NCI-H1436 (cell line): ENCODE data around the gene RFPL4A.
"Not testable (repeated sequence)": the region's sequence is repeated elsewhere in the genome, so short reads cannot be mapped to it uniquely, and the experiment has no call there.

ENCODE experiments used
- DNase-seq: peaks from one replicate; lab custom pipeline; 2025; lab: John Stamatoyannopoulos, UW

Gene RFPL4A

DNA sequence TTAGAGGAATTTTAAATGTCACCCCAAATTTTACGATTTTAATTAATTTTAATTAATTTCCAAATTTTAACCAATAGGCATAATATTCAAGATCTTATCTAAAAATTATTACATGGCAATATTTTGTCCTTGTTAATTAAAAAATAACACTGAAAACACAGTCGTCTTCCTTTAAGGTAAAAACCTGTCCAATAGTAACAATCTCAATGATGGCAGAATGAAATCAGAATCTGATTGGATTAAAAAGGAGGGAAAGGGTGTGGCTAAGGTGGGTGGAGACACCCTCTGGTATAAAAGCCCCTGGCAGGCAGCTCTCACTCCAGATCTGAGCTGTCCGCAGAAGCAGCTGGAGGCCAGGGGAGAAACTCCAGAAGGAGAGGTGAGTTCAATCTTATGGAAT is at the start of gene RFPL4A:
RFPL4A (plus strand) TSS at position 301 of the 400 bp plus-strand sequence. CDS start 2,704 bp downstream, outside the sequence.
- not testable (repeated sequence) for DNase-seq

- no peak for DNase-seq
Measured at GRCh38 chr19:55711719-55712118, 47.2 kb upstream of the RFPL4A start.

DNA sequence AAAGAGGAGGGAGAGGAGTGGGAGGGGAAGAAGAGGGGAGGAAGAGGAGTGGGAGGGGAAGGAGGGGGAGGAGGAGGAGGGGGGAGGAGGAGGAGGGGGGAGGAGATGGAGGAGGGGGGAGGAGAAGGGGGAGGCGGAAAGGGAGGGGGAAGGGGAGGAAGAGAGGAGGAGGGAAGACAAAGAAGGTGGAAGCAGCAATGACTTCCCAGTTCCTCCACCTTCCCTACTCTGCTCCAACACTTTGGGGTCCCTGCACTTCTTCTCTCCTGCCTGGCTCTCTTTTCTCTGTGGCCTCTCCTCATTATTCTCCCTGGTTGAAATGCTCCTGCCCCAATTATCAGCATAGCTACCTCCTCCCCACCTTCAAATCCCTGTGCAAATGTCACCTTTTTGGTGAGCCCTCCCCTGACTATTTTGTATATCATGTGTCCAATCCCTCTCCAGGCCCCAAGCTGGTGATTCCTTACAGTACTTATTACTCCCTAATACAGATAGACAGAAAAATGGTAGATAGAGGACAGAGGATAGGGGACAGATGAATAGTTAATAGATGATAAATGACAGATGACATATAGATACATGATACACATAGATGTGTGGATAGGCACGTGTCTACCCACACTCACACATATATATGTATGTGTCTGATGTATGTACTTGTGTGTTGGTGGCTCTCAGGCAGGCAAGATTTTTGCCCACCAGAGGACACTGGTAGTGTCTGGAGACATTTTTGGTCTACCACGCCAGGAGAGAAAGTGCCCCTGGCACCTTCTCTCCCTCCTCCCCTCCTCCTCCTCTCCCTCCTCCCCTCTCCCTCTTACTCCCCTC is 45.9 kb upstream of the RFPL4A start:
- no peak for DNase-seq

DNA sequence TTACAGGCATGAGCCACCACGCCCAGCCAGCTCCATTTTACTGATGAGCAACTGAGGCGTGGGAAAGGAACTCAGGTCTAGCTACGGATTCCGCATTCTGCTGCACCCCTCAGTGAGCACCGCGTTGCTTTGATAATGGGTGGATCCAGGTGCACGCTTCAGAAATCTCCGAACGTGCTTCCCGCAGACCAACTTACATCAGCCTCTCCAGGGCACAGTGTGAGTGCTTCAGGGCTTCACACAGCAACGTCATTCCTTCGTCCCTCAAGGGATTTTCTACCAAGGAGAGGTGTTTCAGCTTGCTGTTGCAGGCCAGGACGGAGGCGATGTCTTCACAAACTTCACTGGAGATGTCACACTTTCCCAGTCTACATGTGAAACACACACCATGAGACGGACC is 42.4 kb upstream of the RFPL4A start:
- DNase-seq, result no peak

- no peak for DNase-seq
Measured at GRCh38 chr19:55717251-55717650, 41.6 kb upstream of the RFPL4A start.

DNA sequence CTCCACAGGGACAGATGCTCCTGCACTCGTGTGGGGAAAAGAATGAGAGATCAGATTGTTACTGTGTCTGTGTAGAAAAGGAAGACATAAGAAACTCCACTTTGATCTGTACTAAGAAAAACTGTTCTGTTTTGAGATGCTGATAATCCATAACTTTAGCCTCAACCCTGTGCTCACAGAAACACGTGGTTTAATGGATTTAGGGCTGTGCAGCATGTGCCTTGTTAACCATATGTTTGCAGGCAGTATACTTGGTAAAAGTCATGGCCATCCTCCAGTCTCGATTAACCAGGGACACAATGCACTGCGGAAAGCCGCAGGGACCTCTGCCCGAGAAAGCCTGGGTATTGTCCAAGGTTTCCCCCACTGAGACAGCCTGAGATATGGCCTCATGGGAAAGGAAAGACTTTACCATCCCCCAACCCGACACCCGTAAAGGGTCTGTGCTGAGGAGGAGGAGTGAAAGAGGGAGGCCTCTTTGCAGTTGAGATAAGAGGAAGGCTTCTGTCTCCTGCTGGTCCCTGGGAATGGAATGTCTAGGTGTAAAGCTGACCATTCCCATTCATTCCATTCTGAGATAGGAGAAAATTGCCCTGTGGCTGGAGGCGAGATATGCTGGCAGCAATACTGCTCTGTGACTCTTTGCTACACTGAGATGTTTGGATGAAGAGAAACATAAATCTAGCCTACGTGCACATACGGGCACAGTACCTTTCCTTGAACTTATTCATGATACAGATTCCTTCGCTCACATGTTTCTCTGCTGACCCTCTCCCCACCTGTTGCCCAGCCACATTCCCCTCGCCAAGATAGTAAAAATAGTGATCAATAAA is 40.8 kb upstream of the RFPL4A start:
- DNase-seq, result not testable (repeated sequence)

- no peak for DNase-seq
Measured at GRCh38 chr19:55720214-55720746, 38.6 kb upstream of the RFPL4A start.

GRCh38 chr19:55720801-55721200 is 38.1 kb upstream of the RFPL4A start:
- DNase-seq, result no peak

DNA sequence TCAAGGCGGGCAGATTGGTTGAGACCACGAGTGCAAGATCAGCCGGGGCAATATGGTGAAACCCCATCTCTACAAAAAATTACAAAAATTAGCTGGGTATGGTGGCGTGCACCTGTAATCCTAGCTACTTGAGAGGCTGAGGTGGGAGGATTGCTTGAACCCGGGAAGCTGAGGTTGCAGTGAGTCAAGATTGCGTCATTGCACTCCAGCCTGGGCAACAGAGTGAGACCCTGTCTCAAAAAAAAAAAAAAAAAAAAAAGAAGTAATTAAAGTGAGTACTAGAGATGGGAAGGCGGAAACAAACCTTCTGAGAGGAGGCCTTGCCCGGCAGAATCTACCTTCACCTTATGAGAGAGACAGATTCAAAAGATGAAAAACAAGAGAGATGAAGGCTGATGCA is 35.4 kb upstream of the RFPL4A start:
- no peak for DNase-seq

DNA sequence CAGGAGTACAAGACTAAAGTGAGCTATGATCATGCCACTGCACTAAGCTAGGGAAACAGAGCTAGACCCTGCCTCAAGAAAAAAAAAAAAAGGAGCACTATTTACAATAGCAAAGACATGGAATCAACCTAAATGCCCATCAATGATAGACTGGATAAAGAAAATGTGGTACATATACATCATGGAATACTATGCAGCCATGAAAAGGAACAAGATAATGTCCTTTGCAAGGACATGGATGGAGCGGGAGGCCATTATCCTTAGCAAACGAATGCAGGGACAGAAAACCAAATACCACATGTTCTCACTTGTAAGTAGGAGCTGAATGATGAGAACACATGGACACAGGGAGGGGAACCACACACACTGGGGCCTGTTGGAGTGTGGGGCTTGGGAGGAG is 28.5 kb upstream of the RFPL4A start:
- DNase-seq, result not testable (repeated sequence)

DNA sequence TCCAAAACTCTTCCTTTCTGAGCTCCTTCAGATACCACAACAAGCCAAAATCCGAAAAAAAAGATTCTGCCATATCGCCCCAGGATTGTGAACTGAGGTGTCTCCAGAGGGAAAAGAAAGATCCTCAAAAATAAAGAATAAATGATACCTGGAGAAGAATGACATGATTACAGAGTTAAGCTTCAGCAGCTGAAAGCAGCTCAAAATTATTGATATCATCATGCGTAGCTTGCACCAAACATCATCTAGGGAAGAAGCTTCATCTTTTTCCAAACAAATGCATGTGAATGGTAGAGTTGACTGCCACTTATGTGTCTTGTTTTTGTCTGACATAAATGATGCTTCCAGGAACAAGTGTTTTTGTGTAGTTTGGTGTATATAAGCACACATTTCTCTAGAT is 20.6 kb upstream of the RFPL4A start, which contains the start of gene NLRP9:
NLRP9 (minus strand) TSS at position 101 of the 400 bp plus-strand sequence; CDS start at position 73, 28 bp downstream.
- no peak for DNase-seq

DNA sequence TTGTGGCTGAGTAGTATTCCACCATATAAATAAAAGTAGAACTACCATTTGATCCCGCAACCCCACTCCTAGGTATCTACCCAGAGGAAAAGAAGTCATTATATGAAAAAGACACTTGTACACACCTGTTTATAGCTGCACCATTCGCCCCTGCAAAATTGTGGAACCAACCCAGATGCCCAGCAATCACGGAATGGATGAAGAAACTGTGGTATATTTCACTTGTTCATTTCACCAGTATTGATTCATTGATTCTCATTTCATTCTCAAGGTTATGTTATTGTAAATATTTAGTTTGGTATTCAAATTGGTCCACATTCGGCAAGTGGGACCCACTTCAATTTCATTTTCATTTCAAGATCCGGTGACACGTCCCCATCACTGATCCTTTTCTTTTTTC is 8.2 kb upstream of the RFPL4A start:
- DNase-seq, result no peak

GRCh38 chr19:55753401-55753800 is 5.5 kb upstream of the RFPL4A start:
- no peak for DNase-seq

DNA sequence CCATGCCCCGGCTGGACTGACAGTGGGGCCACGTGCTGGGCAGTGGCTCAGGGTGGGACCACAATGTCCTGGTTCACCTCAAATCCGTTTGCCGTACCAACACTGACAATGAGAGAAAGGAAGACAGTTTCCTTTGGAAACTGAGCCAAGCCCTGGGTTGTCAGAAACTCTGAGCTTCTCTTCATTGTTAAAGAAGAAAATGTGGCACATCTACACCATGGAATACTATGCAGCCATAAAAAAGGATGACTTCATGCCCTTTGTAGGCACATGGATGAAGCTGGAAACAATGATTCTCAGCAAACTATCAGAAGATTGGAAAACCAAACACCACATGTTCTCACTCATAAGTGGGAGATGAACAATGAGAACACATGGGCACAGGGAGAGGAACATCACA is 2.1 kb upstream of the RFPL4A start:
- DNase-seq, result not testable (repeated sequence)

DNA sequence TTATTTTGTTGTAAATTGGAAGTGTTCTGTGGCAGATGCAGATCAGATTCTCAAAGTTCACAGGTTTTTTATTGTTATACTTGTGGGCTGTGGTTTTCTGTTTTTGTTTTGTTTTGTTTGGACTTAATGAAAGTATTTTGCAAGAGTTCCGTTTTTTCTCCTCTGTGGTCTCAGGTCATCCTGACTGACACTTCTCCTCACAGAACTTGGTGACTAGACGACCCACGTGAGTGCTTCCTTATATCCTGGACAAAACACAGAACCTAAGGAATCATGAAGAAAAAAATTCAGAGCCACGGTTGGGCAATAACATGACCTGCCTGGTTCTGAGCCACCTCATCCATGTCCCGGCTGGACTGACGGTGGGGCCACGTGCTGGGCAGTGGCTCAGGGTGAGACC is 7.6 kb downstream of the RFPL4A start:
- DNase-seq, result no peak

- not testable (repeated sequence) for DNase-seq
Measured at GRCh38 chr19:55768818-55769217, 9.9 kb downstream of the RFPL4A start, which contains the start of gene RFPL4AL1. RFPL4AL1 (plus strand) TSS chr19:55769118; CDS start chr19:55771805, 2,687 bp downstream.

GRCh38 chr19:55769632-55770031 is 10.7 kb downstream of the RFPL4A start:
- DNase-seq, result not testable (repeated sequence)

DNA sequence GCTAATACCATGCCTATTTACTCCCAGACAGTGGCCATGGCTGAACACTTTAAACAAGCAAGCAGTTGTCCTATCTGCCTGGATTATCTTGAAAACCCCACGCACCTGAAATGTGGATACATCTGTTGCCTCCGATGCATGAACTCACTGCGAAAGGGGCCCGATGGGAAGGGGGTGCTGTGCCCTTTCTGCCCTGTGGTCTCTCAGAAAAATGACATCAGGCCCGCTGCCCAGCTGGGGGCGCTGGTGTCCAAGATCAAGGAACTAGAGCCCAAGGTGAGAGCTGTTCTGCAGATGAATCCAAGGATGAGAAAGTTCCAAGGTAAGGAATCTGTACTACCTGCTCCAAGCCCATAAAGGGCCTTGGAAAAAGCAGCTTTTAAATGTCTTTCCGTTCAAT is 18.6 kb downstream of the RFPL4A start:
- no peak for DNase-seq

GRCh38 chr19:55778331-55778730 is 19.4 kb downstream of the RFPL4A start:
- DNase-seq, result no peak

- no peak for DNase-seq
Measured at GRCh38 chr19:55781112-55781511, 22.2 kb downstream of the RFPL4A start.

GRCh38 chr19:55795021-55795420 is 36.1 kb downstream of the RFPL4A start:
- no peak for DNase-seq

GRCh38 chr19:55801416-55801815 is 42.5 kb downstream of the RFPL4A start:
- DNase-seq, result no peak

GRCh38 chr19:55802281-55802680 is 43.4 kb downstream of the RFPL4A start:
- no peak for DNase-seq
